SK-N-SH (cell line): ENCODE results near the gene PLA2G2C. TPM values are rescaled to one million over a fixed set of nuclear protein-coding genes. Genes with fewer than 3 reads are reported as not detected.

Source experiments
- CTCF ChIA-PET: fragments of 300-600, 350-600 bp; formaldehyde crosslinking; extraction: SDS; loops from one replicate; lab custom pipeline; 2021; lab: Yijun Ruan, JAX
- POLR2A ChIA-PET: fragments of 350-600 bp; sonication (Branson Sonifier 250); formaldehyde crosslinking; extraction: SDS; loops from one replicate; lab custom pipeline; 2020; ENCODE audit warnings: antibody characterized with exemption, inconsistent platforms; lab: Yijun Ruan, JAX
- DNase-seq: peaks from one replicate; pipeline ENCODE4 v3.0.0; 2012
- H2AFZ ChIP-seq: fragments of 200-600 bp; sonication (generic); 2 replicates; pipeline ENCODE4 v1.8.1; 2016; ENCODE audit warnings: antibody characterized with exemption, mild to moderate bottlenecking, low read depth
- H3F3A ChIP-seq: fragments of 200-600 bp; sonication (generic); replicated peaks from 2 replicates; pipeline ENCODE3; 2016; ENCODE audit warnings: antibody characterized with exemption, mild to moderate bottlenecking; ENCODE audit not compliant: insufficient read depth
- H3K27ac ChIP-seq, 2 experiments: fragments of 200-500 bp in 1 of 2; fragments of 200-600 bp in 1 of 2; sonication (Bioruptor generic) in 1 of 2; sonication (generic), shearing (Covaris generic) in 1 of 2; 2 replicates each; pipeline versions ENCODE4 v1.5.1 to v1.6.1; 2014 to 2016; ENCODE audit warnings: low read depth in 2 of 2, inconsistent platforms in 1 of 2, low read length in 1 of 2, mild to moderate bottlenecking in 1 of 2, mixed read lengths in 1 of 2
- H3K27me3 ChIP-seq: fragments of 200-600 bp; sonication (generic), shearing (Covaris generic); 2 replicates; pipeline ENCODE4 v1.6.1; 2016; ENCODE audit warnings: mixed run types; ENCODE audit not compliant: insufficient read depth
- H3K36me3 ChIP-seq, 2 experiments: fragments of 200-500 bp in 1 of 2; fragments of 200-600 bp in 1 of 2; sonication (Bioruptor generic) in 1 of 2; sonication (generic) in 1 of 2; replicated peaks in 1 of 2; 2 replicates each; pipeline versions ENCODE3 to v1.5.1; 2014 to 2016; ENCODE audit warnings: low read length in 1 of 2, mild to moderate bottlenecking in 1 of 2; ENCODE audit not compliant: insufficient read depth in 2 of 2, control insufficient read depth in 1 of 2
- H3K4me1 ChIP-seq, 2 experiments: fragments of 200-500 bp in 1 of 2; fragments of 200-600 bp in 1 of 2; sonication (Bioruptor generic) in 1 of 2; sonication (generic), shearing (Covaris generic) in 1 of 2; 2 replicates each; pipeline versions ENCODE4 v1.5.1 to v1.6.1; 2014 to 2016; ENCODE audit warnings: low read depth in 1 of 2, low read length in 1 of 2, mixed run types in 1 of 2; ENCODE audit not compliant: insufficient read depth in 2 of 2, control insufficient read depth in 1 of 2
- H3K4me2 ChIP-seq: fragments of 200-600 bp; sonication (generic), shearing (Covaris generic); 2 replicates; pipeline ENCODE4 v1.6.1; 2017; ENCODE audit warnings: mixed run types
- H3K4me3 ChIP-seq, 2 experiments: fragments of 200-500 bp in 1 of 2; fragments of 200-600 bp in 1 of 2; sonication (Bioruptor generic) in 1 of 2; sonication (generic), shearing (Covaris generic) in 1 of 2; 2 replicates each; pipeline versions ENCODE4 v1.5.1 to v1.8.1; 2014 to 2016; ENCODE audit warnings: low read depth in 2 of 2, inconsistent platforms in 1 of 2, low read length in 1 of 2, mild to moderate bottlenecking in 1 of 2, mixed read lengths in 1 of 2, moderate library complexity in 1 of 2
- H3K79me2 ChIP-seq: fragments of 200-600 bp; sonication (generic); 2 replicates; pipeline ENCODE4 v1.8.1; 2017; ENCODE audit warnings: mild to moderate bottlenecking; ENCODE audit not compliant: insufficient read depth
- H3K9ac ChIP-seq: fragments of 200-600 bp; sonication (generic); 2 replicates; pipeline ENCODE4 v1.6.1; 2017; ENCODE audit warnings: mixed run types
- H3K9me2 ChIP-seq: fragments of 200-600 bp; sonication (generic); 2 replicates; pipeline ENCODE4 v1.6.1; 2017; ENCODE audit warnings: mixed run types
- H3K9me3 ChIP-seq: fragments of 200-600 bp; sonication (generic); 2 replicates; pipeline ENCODE4 v1.6.1; 2017; ENCODE audit warnings: mixed run types, mild to moderate bottlenecking, moderate library complexity
- H4K20me1 ChIP-seq: fragments of 200-600 bp; sonication (generic); 2 replicates; pipeline ENCODE4 v1.6.1; 2017; ENCODE audit warnings: mild to moderate bottlenecking, mixed run types; ENCODE audit not compliant: insufficient read depth
- CTCF ChIP-seq: fragments of 200-600 bp; sonication (generic); IDR thresholded peaks from 2 replicates; pipeline ENCODE4 v1.6.1; 2017; ENCODE audit warnings: antibody characterized with exemption, mild to moderate bottlenecking, moderate library complexity
- ELF1 ChIP-seq: IDR thresholded peaks from 2 replicates; pipeline ENCODE4 v1.4.0; 2012
- FOSL2 ChIP-seq: IDR thresholded peaks from 2 replicates; pipeline ENCODE4 v1.4.0; 2012; ENCODE audit warnings: low read depth, mild to moderate bottlenecking, moderate library complexity, borderline replicate concordance
- FOXM1 ChIP-seq: IDR thresholded peaks from 2 replicates; pipeline ENCODE4 v1.4.0; 2012; ENCODE audit warnings: low read depth, mild to moderate bottlenecking
- GABPA ChIP-seq: IDR thresholded peaks from 2 replicates; pipeline ENCODE4 v1.4.0; 2012; ENCODE audit warnings: low read depth, mild to moderate bottlenecking
- GATA2 ChIP-seq: sonication (generic); formaldehyde crosslinking; IDR thresholded peaks from 2 replicates; pipeline ENCODE4 v1.5.0; 2020; ENCODE audit warnings: mild to moderate bottlenecking, missing genetic modification reagents
- NFIC ChIP-seq: IDR thresholded peaks from 2 replicates; pipeline ENCODE4 v1.4.0; 2012; ENCODE audit warnings: borderline replicate concordance
- NRF1 ChIP-seq: IDR thresholded peaks from 2 replicates; pipeline ENCODE4 v1.6.1; 2012; ENCODE audit warnings: low read depth, mild to moderate bottlenecking, low read length
- RCOR1 ChIP-seq: fragments of 150-350 bp; IDR thresholded peaks from 2 replicates; pipeline ENCODE4 v1.6.1; 2017; ENCODE audit warnings: antibody characterized with exemption, low read length
- REST ChIP-seq: IDR thresholded peaks from 2 replicates; pipeline ENCODE4 v1.6.1; 2012; ENCODE audit warnings: mild to moderate bottlenecking, low read depth, low read length, moderate library complexity
- TCF12 ChIP-seq: IDR thresholded peaks from 2 replicates; pipeline ENCODE4 v1.4.0; 2012
- USF1 ChIP-seq: IDR thresholded peaks from 2 replicates; pipeline ENCODE4 v1.4.0; 2012; ENCODE audit warnings: low read depth, borderline replicate concordance
- USF2 ChIP-seq: fragments of 150-350 bp; IDR thresholded peaks from 2 replicates; pipeline ENCODE4 v1.6.1; 2017; ENCODE audit warnings: antibody characterized with exemption, low read length, low read depth, borderline replicate concordance
- polyA plus RNA-seq, 3 experiments: library from polyadenylated mRNA; depleted of rRNA; stranded (reverse); fragments of >200 nt; gene quantifications; 2 replicates each; pipeline ENCODE4 v1.2.3, GENCODE V29; 2012

PLA2G2C gene
- polyA plus RNA-seq, 1 of the 3 experiments (the other 2 are of a cell fraction) = not detected

GRCh38 chr1:20182415-20182814 is 3.9 kb downstream of the PLA2G2C start:
- CTCF ChIA-PET = interaction anchor here (1.1 to 3.8 kb wide), 3 partner anchors 30 to 208 kb away, joined by 3 to 13 read pairs (median 3); no protein-coding TSS in a partner anchor

More at GRCh38 chr1:20182415-20182814, 3.9 kb downstream of the PLA2G2C start:
- H4K20me1 ChIP-seq = no peaks in the 10 kb centered on the region
- no peak overlapping the region for H3K9ac ChIP-seq
- H3K27me3 ChIP-seq = no peaks in the 10 kb centered on the region; the same call in 1 of the 2 replicates
- no peak overlapping the region for H3K4me2 ChIP-seq
- H3K4me3 ChIP-seq = no peak overlapping the region
- H3K9me2 ChIP-seq = no peaks in the 10 kb centered on the region
- TF ChIP-seq NRF1 (no peak), FOXM1 (no peak), USF2 (no peak), ELF1 (no peak), GABPA (no peak), CTCF (no peak), RCOR1 (no peak), GATA2 (CRISPR knock-in tag) (no peak), REST (no peak), USF1 (no peak), FOSL2 (no peak), NFIC (no peak), TCF12 (no peak)
- no peaks in the 10 kb centered on the region for H3K36me3 ChIP-seq
- no peak overlapping the region for H2AFZ ChIP-seq
- H3F3A ChIP-seq = no peaks in the 10 kb centered on the region
- H3K4me1 ChIP-seq = peaks cover 0 to 7% of the 10 kb centered on the region in 2 experiments; a peak in 1 of 4 replicates
- DNase-seq = no peak
- no peaks in the 10 kb centered on the region for H3K9me3 ChIP-seq
- H3K79me2 ChIP-seq = no peaks in the 10 kb centered on the region
- no peak overlapping the region for H3K27ac ChIP-seq
- POLR2A ChIA-PET = no interaction called here
